Gastrocnemius medialis (tissue), 4 donors: ENCODE measurements around the gene ASB2.

ENCODE experiments used
- POLR2A ChIP-seq, 2 donors: fragments of 450-650 bp; IDR thresholded peaks; one replicate each; pipeline ENCODE4 v1.6.1; 2017; ENCODE audit warnings: antibody characterized with exemption in 2 of 2, mild to moderate bottlenecking in 2 of 2, moderate library complexity in 2 of 2
- TF ChIP-seq, protein P1 (sequence below), 5 experiments: fragments of 450-650 bp in 3 of 5; fragments of 200-600 bp in 2 of 5; sonication (generic) in 2 of 5; IDR thresholded peaks in 4 of 5; conservative IDR thresholded peaks in 1 of 5; 1 replicate in 4 of 5; 2 replicates in 1 of 5; pipeline ENCODE4 v1.5.1; 2016 to 2019; ENCODE audit warnings: antibody characterized with exemption in 5 of 5, mild to moderate bottlenecking in 3 of 5, moderate library complexity in 3 of 5

GRCh38 chr14:93939304-93940229 lies 36.8 kb downstream of the ASB2 start:
- TF ChIP-seq, protein P1, sequence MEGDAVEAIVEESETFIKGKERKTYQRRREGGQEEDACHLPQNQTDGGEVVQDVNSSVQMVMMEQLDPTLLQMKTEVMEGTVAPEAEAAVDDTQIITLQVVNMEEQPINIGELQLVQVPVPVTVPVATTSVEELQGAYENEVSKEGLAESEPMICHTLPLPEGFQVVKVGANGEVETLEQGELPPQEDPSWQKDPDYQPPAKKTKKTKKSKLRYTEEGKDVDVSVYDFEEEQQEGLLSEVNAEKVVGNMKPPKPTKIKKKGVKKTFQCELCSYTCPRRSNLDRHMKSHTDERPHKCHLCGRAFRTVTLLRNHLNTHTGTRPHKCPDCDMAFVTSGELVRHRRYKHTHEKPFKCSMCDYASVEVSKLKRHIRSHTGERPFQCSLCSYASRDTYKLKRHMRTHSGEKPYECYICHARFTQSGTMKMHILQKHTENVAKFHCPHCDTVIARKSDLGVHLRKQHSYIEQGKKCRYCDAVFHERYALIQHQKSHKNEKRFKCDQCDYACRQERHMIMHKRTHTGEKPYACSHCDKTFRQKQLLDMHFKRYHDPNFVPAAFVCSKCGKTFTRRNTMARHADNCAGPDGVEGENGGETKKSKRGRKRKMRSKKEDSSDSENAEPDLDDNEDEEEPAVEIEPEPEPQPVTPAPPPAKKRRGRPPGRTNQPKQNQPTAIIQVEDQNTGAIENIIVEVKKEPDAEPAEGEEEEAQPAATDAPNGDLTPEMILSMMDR (IDR thresholded peaks at IDR 0.05 in 4 of 5, conservative IDR thresholded peaks at IDR 0.05 in 1 of 5) = peak; percentile 63 to 96 (median 82)
- peak in 1 of 2 donors; percentile 15 for TF ChIP-seq POLR2A (IDR thresholded peaks at IDR 0.05)
